ENCODE measurements around the gene R3HDM2. TPM values are rescaled to one million over a fixed set of nuclear protein-coding genes. Genes with fewer than 3 reads are reported as not detected.
A peak's percentile ranks its signal among the peaks of the same experiment; 100 is the strongest.
"Not testable (repeated sequence)": the region's sequence is repeated elsewhere in the genome, so short reads cannot be mapped to it uniquely, and the experiment has no call there.

Gene R3HDM2
- total RNA-seq, 2 donors from 2014 or later: 101 to 115 TPM

GRCh38 chr12:57332646-57333312 lies 98.1 kb downstream of the R3HDM2 start:
- H3K9me3 ChIP-seq (ENCODE audit: control insufficient read depth, low read length, poor library complexity, severe bottlenecking): no peaks in the 10 kb centered on the region
- H3K36me3 Mint-ChIP-seq (ENCODE audit: low read depth): peaks cover 6% of the 10 kb centered on the region
- no peak for ATAC-seq

GRCh38 chr12:57330992-57331391 lies 99.9 kb downstream of the R3HDM2 start:
- H3K9me3 ChIP-seq (ENCODE audit: control insufficient read depth, low read length, poor library complexity, severe bottlenecking): no peaks in the 10 kb centered on the region
- Mint-ChIP-seq H3K27ac (no peak overlapping the region), H3K4me1 (peaks cover 4% of the 10 kb centered on the region), H3K4me3 (no peak overlapping the region), H3K27me3 (no peaks in the 10 kb centered on the region), H3K36me3 (ENCODE audit: low read depth) (peaks cover 7% of the 10 kb centered on the region)
- no peak for ATAC-seq
- no peak for DNase-seq

More at GRCh38 chr12:57332646-57333312, 98.1 kb downstream of the R3HDM2 start:
- Mint-ChIP-seq H3K4me1 (peaks cover 4% of the 10 kb centered on the region), H3K27ac (no peak overlapping the region), H3K27me3 (no peaks in the 10 kb centered on the region), H3K4me3 (no peak overlapping the region)
- no peak for DNase-seq

GRCh38 chr12:57329219-57329618 lies 101.6 kb downstream of the R3HDM2 start:
- peaks cover 4% of the 10 kb centered on the region for H3K4me1 Mint-ChIP-seq
- H3K36me3 Mint-ChIP-seq (ENCODE audit: low read depth): peaks cover 8% of the 10 kb centered on the region
- H3K4me3 Mint-ChIP-seq: no peak overlapping the region
- no peaks in the 10 kb centered on the region for H3K27me3 Mint-ChIP-seq
- ATAC-seq (no peak), DNase-seq (no peak)
- H3K9me3 ChIP-seq (ENCODE audit: control insufficient read depth, low read length, poor library complexity, severe bottlenecking): no peaks in the 10 kb centered on the region
- H3K27ac Mint-ChIP-seq: no peak overlapping the region

- peaks cover 2% of the 10 kb centered on the region for H3K4me1 Mint-ChIP-seq
- no peak for DNase-seq
- H3K27ac Mint-ChIP-seq: no peak overlapping the region
Observed at GRCh38 chr12:57325395-57325794, 105.4 kb downstream of the R3HDM2 start.

GRCh38 chr12:57323416-57323815 lies 107.4 kb downstream of the R3HDM2 start:
- Mint-ChIP-seq H3K27me3 (no peaks in the 10 kb centered on the region), H3K4me1 (peaks cover 3% of the 10 kb centered on the region), H3K4me3 (no peak overlapping the region), H3K36me3 (ENCODE audit: low read depth) (peaks cover 5% of the 10 kb centered on the region), H3K27ac (no peak overlapping the region)
- DNase-seq (no peak), ATAC-seq (no peak)
- no peaks in the 10 kb centered on the region for H3K9me3 ChIP-seq (ENCODE audit: control insufficient read depth, low read length, poor library complexity, severe bottlenecking)

More at GRCh38 chr12:57325395-57325794, 105.4 kb downstream of the R3HDM2 start:
- no peaks in the 10 kb centered on the region for H3K27me3 Mint-ChIP-seq
- H3K36me3 Mint-ChIP-seq (ENCODE audit: low read depth): peaks cover 5% of the 10 kb centered on the region
- no peaks in the 10 kb centered on the region for H3K9me3 ChIP-seq (ENCODE audit: control insufficient read depth, low read length, poor library complexity, severe bottlenecking)
- no peak for ATAC-seq
- no peak overlapping the region for H3K4me3 Mint-ChIP-seq

- no peak for DNase-seq
- no peak for ATAC-seq
- no peaks in the 10 kb centered on the region for H3K36me3 Mint-ChIP-seq (ENCODE audit: low read depth)
- no peaks in the 10 kb centered on the region for H3K27me3 Mint-ChIP-seq
- H3K4me1 Mint-ChIP-seq: peaks cover 3% of the 10 kb centered on the region
- no peak overlapping the region for H3K27ac Mint-ChIP-seq
- H3K9me3 ChIP-seq (ENCODE audit: control insufficient read depth, low read length, poor library complexity, severe bottlenecking): no peaks in the 10 kb centered on the region
- H3K4me3 Mint-ChIP-seq: no peak overlapping the region
Observed at GRCh38 chr12:57320639-57321038, 110.2 kb downstream of the R3HDM2 start.

- ATAC-seq: no peak
- Mint-ChIP-seq H3K27ac (no peak overlapping the region), H3K4me3 (no peak overlapping the region), H3K4me1 (peaks cover 3% of the 10 kb centered on the region), H3K27me3 (no peaks in the 10 kb centered on the region), H3K36me3 (ENCODE audit: low read depth) (no peaks in the 10 kb centered on the region)
- no peak for DNase-seq
- H3K9me3 ChIP-seq (ENCODE audit: control insufficient read depth, low read length, poor library complexity, severe bottlenecking): no peaks in the 10 kb centered on the region
Observed at GRCh38 chr12:57319678-57320469, 111.0 kb downstream of the R3HDM2 start.

- Mint-ChIP-seq H3K27ac (no peak overlapping the region), H3K27me3 (no peaks in the 10 kb centered on the region), H3K4me3 (no peak overlapping the region), H3K36me3 (ENCODE audit: low read depth) (no peaks in the 10 kb centered on the region), H3K4me1 (peaks cover 3% of the 10 kb centered on the region)
- DNase-seq: no peak
- no peaks in the 10 kb centered on the region for H3K9me3 ChIP-seq (ENCODE audit: control insufficient read depth, low read length, poor library complexity, severe bottlenecking)
- ATAC-seq: no peak
Observed at GRCh38 chr12:57315681-57316080, 115.2 kb downstream of the R3HDM2 start.

GRCh38 chr12:57312287-57312686 lies 118.6 kb downstream of the R3HDM2 start:
- not testable (repeated sequence) for H3K27me3 Mint-ChIP-seq; H3K4me3 Mint-ChIP-seq; DNase-seq; H3K4me1 Mint-ChIP-seq; H3K9me3 ChIP-seq (ENCODE audit: control insufficient read depth, low read length, poor library complexity, severe bottlenecking); H3K27ac Mint-ChIP-seq; ATAC-seq; H3K36me3 Mint-ChIP-seq (ENCODE audit: low read depth)

- no peak overlapping the region for H3K4me3 Mint-ChIP-seq
- peaks cover 9% of the 10 kb centered on the region for H3K36me3 Mint-ChIP-seq (ENCODE audit: low read depth)
- no peaks in the 10 kb centered on the region for H3K9me3 ChIP-seq (ENCODE audit: control insufficient read depth, low read length, poor library complexity, severe bottlenecking)
- no peaks in the 10 kb centered on the region for H3K27me3 Mint-ChIP-seq
- peak overlapping the region; percentile 21 for H3K27ac Mint-ChIP-seq
- no peaks in the 10 kb centered on the region for H3K4me1 Mint-ChIP-seq
- DNase-seq: no peak
- ATAC-seq: no peak
Observed at GRCh38 chr12:57309420-57309819, 121.4 kb downstream of the R3HDM2 start.

- no peak for ATAC-seq
- no peak for DNase-seq
- H3K9me3 ChIP-seq (ENCODE audit: control insufficient read depth, low read length, poor library complexity, severe bottlenecking): no peaks in the 10 kb centered on the region
- Mint-ChIP-seq H3K4me1 (peaks cover 2% of the 10 kb centered on the region), H3K27ac (no peak overlapping the region), H3K27me3 (no peaks in the 10 kb centered on the region), H3K4me3 (no peak overlapping the region), H3K36me3 (ENCODE audit: low read depth) (peaks cover 23% of the 10 kb centered on the region)
Observed at GRCh38 chr12:57300961-57301584, 129.8 kb downstream of the R3HDM2 start.

GRCh38 chr12:57299514-57300016 lies 131.3 kb downstream of the R3HDM2 start:
- no peaks in the 10 kb centered on the region for H3K9me3 ChIP-seq (ENCODE audit: control insufficient read depth, low read length, poor library complexity, severe bottlenecking)
- Mint-ChIP-seq H3K36me3 (ENCODE audit: low read depth) (peaks cover 19% of the 10 kb centered on the region), H3K4me3 (no peak overlapping the region), H3K27me3 (no peaks in the 10 kb centered on the region), H3K27ac (no peak overlapping the region), H3K4me1 (peaks cover 2% of the 10 kb centered on the region)
- ATAC-seq (no peak), DNase-seq (no peak)

GRCh38 chr12:57296291-57296690 lies 134.6 kb downstream of the R3HDM2 start:
- DNase-seq (no peak), ATAC-seq (no peak)
- peaks cover 5% of the 10 kb centered on the region for H3K4me1 Mint-ChIP-seq
- no peaks in the 10 kb centered on the region for H3K9me3 ChIP-seq (ENCODE audit: control insufficient read depth, low read length, poor library complexity, severe bottlenecking)
- H3K4me3 Mint-ChIP-seq: no peak overlapping the region
- H3K36me3 Mint-ChIP-seq (ENCODE audit: low read depth): peaks cover 19% of the 10 kb centered on the region
- no peaks in the 10 kb centered on the region for H3K27me3 Mint-ChIP-seq
- H3K27ac Mint-ChIP-seq: no peak overlapping the region

Measured in T-helper 17 cell (primary cell).